ENCODE data around the gene SLC1A1. TPM values are rescaled to one million over a fixed set of nuclear protein-coding genes. Genes with fewer than 3 reads are reported as not detected.

The SLC1A1 gene
- total and polyA plus RNA-seq, 2 of the 13 experiments (the other 11 are each of a cell fraction or from before 2014, with no cell fraction given) = not detected

GRCh38 chr9:4596165-4596922 lies 106.1 kb downstream of the SLC1A1 start:
- no peak for DNase-seq (ENCODE audit: low spot score)
- Histone ChIP-seq H3K79me2 (ENCODE audit: insufficient read depth, low read length) (no peaks in the 10 kb centered on the region), H3K4me3 (replicated peaks in 1 of 3; ENCODE audit: insufficient read depth in 1 of 3, low read depth in 2 of 3, low read length in 3 of 3) (no peak overlapping the region), H2AFZ (ENCODE audit: low read length) (no peak overlapping the region), H3K4me2 (ENCODE audit: low read depth, low read length) (no peak overlapping the region), H3K9me3 (ENCODE audit: low read length) (no peaks in the 10 kb centered on the region), H4K20me1 (ENCODE audit: insufficient read depth, low read length) (no peaks in the 10 kb centered on the region), H3K4me1 (ENCODE audit: insufficient read depth, low read length) (no peaks in the 10 kb centered on the region), H3K36me3 (replicated peaks in 1 of 2; ENCODE audit: control insufficient read depth in 1 of 2, insufficient read depth in 2 of 2, low read length in 2 of 2) (no peaks in the 10 kb centered on the region), H3K27ac (ENCODE audit: extremely low read length, insufficient read depth, low read length) (no peak overlapping the region), H3K9ac (ENCODE audit: insufficient read depth, low read depth, low read length) (no peak overlapping the region), H3K27me3 (ENCODE audit: control insufficient read depth in 1 of 2, insufficient read depth in 2 of 2, low read length in 2 of 2) (no peaks in the 10 kb centered on the region)
- CTCF ChIA-PET (ENCODE audit: low intra/inter-chr PET ratio, low total read pairs) = no interaction called here
- ATAC-seq = no peak
- FAIRE-seq = no peak
- BruUV-seq (replicated peaks) = no TSS peak
- intact Hi-C loops (cut with micrococcal nuclease; ENCODE audit: unreplicated experiment) = no loop called here
- 82% methylated on average over 11 of the region's 11 CpGs for WGBS (ENCODE audit: low lambda C conversion rate)
- POLR2A ChIA-PET = no interaction called here
- in situ Hi-C loops (cut with HindIII; ENCODE audit: extremely low pct_ligation_motif_present, low pct_unique_long_range_greater_than_20kb) = no loop called here
- TF ChIP-seq SATB2 (CRISPR knock-in tag; IDR thresholded peaks at IDR 0.05) (no peak), POLR2AphosphoS5 (IDR thresholded peaks at IDR 0.05; ENCODE audit: low read depth, low read length) (no peak), ZSCAN30 (CRISPR knock-in tag; IDR thresholded peaks at IDR 0.05) (no peak), ZBTB2 (CRISPR knock-in tag; IDR thresholded peaks at IDR 0.05; ENCODE audit: low read depth) (no peak), ZNF326 (CRISPR knock-in tag; IDR thresholded peaks at IDR 0.05; ENCODE audit: borderline replicate concordance) (no peak), ZNF10 (CRISPR knock-in tag; IDR thresholded peaks at IDR 0.05; ENCODE audit: borderline replicate concordance, low read depth) (no peak), ZNF264 (CRISPR knock-in tag; IDR thresholded peaks at IDR 0.05) (no peak), MBNL3 (CRISPR knock-in tag; conservative IDR thresholded peaks at IDR 0.05) (no peak), FOXA3 (CRISPR knock-in tag; IDR thresholded peaks at IDR 0.05) (no peak), ZNF878 (CRISPR knock-in tag; IDR thresholded peaks at IDR 0.05) (no peak), SNAI1 (CRISPR knock-in tag; IDR thresholded peaks at IDR 0.05; ENCODE audit: borderline replicate concordance) (no peak)
- TF ChIP-seq, protein P1, sequence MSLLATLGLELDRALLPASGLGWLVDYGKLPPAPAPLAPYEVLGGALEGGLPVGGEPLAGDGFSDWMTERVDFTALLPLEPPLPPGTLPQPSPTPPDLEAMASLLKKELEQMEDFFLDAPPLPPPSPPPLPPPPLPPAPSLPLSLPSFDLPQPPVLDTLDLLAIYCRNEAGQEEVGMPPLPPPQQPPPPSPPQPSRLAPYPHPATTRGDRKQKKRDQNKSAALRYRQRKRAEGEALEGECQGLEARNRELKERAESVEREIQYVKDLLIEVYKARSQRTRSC (CRISPR knock-in tag; IDR thresholded peaks at IDR 0.05; ENCODE audit: low read depth) = no peak
- TF ChIP-seq, protein P2, sequence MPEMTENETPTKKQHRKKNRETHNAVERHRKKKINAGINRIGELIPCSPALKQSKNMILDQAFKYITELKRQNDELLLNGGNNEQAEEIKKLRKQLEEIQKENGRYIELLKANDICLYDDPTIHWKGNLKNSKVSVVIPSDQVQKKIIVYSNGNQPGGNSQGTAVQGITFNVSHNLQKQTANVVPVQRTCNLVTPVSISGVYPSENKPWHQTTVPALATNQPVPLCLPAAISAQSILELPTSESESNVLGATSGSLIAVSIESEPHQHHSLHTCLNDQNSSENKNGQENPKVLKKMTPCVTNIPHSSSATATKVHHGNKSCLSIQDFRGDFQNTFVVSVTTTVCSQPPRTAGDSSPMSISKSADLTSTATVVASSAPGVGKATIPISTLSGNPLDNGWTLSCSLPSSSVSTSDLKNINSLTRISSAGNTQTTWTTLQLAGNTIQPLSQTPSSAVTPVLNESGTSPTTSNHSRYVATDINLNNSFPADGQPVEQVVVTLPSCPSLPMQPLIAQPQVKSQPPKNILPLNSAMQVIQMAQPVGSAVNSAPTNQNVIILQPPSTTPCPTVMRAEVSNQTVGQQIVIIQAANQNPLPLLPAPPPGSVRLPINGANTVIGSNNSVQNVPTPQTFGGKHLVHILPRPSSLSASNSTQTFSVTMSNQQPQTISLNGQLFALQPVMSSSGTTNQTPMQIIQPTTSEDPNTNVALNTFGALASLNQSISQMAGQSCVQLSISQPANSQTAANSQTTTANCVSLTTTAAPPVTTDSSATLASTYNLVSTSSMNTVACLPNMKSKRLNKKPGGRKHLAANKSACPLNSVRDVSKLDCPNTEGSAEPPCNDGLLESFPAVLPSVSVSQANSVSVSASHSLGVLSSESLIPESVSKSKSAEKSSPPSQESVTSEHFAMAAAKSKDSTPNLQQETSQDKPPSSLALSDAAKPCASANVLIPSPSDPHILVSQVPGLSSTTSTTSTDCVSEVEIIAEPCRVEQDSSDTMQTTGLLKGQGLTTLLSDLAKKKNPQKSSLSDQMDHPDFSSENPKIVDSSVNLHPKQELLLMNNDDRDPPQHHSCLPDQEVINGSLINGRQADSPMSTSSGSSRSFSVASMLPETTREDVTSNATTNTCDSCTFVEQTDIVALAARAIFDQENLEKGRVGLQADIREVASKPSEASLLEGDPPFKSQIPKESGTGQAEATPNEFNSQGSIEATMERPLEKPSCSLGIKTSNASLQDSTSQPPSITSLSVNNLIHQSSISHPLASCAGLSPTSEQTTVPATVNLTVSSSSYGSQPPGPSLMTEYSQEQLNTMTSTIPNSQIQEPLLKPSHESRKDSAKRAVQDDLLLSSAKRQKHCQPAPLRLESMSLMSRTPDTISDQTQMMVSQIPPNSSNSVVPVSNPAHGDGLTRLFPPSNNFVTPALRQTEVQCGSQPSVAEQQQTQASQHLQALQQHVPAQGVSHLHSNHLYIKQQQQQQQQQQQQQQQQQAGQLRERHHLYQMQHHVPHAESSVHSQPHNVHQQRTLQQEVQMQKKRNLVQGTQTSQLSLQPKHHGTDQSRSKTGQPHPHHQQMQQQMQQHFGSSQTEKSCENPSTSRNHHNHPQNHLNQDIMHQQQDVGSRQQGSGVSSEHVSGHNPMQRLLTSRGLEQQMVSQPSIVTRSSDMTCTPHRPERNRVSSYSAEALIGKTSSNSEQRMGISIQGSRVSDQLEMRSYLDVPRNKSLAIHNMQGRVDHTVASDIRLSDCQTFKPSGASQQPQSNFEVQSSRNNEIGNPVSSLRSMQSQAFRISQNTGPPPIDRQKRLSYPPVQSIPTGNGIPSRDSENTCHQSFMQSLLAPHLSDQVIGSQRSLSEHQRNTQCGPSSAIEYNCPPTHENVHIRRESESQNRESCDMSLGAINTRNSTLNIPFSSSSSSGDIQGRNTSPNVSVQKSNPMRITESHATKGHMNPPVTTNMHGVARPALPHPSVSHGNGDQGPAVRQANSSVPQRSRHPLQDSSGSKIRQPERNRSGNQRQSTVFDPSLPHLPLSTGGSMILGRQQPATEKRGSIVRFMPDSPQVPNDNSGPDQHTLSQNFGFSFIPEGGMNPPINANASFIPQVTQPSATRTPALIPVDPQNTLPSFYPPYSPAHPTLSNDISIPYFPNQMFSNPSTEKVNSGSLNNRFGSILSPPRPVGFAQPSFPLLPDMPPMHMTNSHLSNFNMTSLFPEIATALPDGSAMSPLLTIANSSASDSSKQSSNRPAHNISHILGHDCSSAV (CRISPR knock-in tag; IDR thresholded peaks at IDR 0.05; ENCODE audit: borderline replicate concordance) = no peak
